K562 (cell line): ENCODE measurements around the gene SLC4A2. TPM values are rescaled to one million over a fixed set of nuclear protein-coding genes. Genes with fewer than 3 reads are reported as not detected.

ENCODE experiments used
- ARHGAP35 ChIP-seq: fragments of 450-650 bp; IDR thresholded peaks from 2 replicates; pipeline ENCODE4 v1.6.1; 2018; ENCODE audit not compliant: partially characterized antibody
- BRF1 ChIP-seq: IDR thresholded peaks from 3 replicates; pipeline ENCODE4 v1.6.1; 2011; ENCODE audit warnings: borderline replicate concordance, mild to moderate bottlenecking; ENCODE audit not compliant: insufficient read length; ENCODE audit errors: extremely low read depth
- CHD4 ChIP-seq: fragments of 200-600 bp; sonication (generic); IDR thresholded peaks from 3 replicates; pipeline ENCODE4 v1.6.1; 2012; ENCODE audit warnings: low read depth, mild to moderate bottlenecking, mixed read lengths, low read length, inconsistent platforms; ENCODE audit not compliant: insufficient read depth, insufficient replicate concordance, poor library complexity, severe bottlenecking
- FIP1L1 ChIP-seq: fragments of 200-400 bp; formaldehyde crosslinking; IDR thresholded peaks from 2 replicates; pipeline ENCODE4 v1.6.1; 2018; ENCODE audit warnings: mild to moderate bottlenecking, low read depth, low read length; ENCODE audit not compliant: poor library complexity, severe bottlenecking
- ILF3 ChIP-seq: fragments of 450-650 bp; IDR thresholded peaks from 2 replicates; pipeline ENCODE4 v1.6.1; 2018; ENCODE audit warnings: antibody characterized with exemption, mild to moderate bottlenecking, moderate library complexity, borderline replicate concordance
- KLF16 ChIP-seq: IDR thresholded peaks from 2 replicates; pipeline ENCODE4 v1.6.1; 2016; ENCODE audit warnings: antibody characterized with exemption
- KLF6 ChIP-seq: fragments of 250-450 bp; sonication (Bioruptor Pico); IDR thresholded peaks from 2 replicates; pipeline ENCODE4 v1.4.0; 2020; ENCODE audit warnings: mild to moderate bottlenecking, moderate library complexity, borderline replicate concordance
- LEF1 ChIP-seq: fragments of 450-650 bp; IDR thresholded peaks from 2 replicates; pipeline ENCODE4 v1.6.1; 2016; ENCODE audit warnings: mild to moderate bottlenecking
- MBD1 ChIP-seq: fragments of 250-450 bp; sonication (Bioruptor Pico); IDR thresholded peaks from 2 replicates; pipeline ENCODE4 v1.8.0; 2022; ENCODE audit warnings: inconsistent platforms
- POLR2AphosphoS5 ChIP-seq: IDR thresholded peaks from 2 replicates; pipeline ENCODE4 v1.6.1; 2011; ENCODE audit warnings: mild to moderate bottlenecking, low read depth, low read length, moderate library complexity; ENCODE audit not compliant: control insufficient read depth, insufficient read depth
- RAD51 ChIP-seq: fragments of 450-650 bp; IDR thresholded peaks from 2 replicates; pipeline ENCODE4 v1.7.1; 2016; ENCODE audit warnings: low read depth, mild to moderate bottlenecking, borderline replicate concordance
- SREBF1 ChIP-seq: fragments of 150-350 bp; IDR thresholded peaks from 2 replicates; pipeline ENCODE4 v1.6.1; 2014; ENCODE audit warnings: antibody characterized with exemption, low read depth, low read length, borderline replicate concordance
- TAF7 ChIP-seq: fragments of 450-650 bp; IDR thresholded peaks from 2 replicates; pipeline ENCODE4 v1.6.1; 2016; ENCODE audit warnings: missing genetic modification characterization, missing compliant biosample characterization
- ZKSCAN8 ChIP-seq: fragments of 200-800 bp; sonication (Bioruptor generic); IDR thresholded peaks from 2 replicates; pipeline ENCODE4 v1.6.1; 2016; ENCODE audit warnings: missing genetic modification characterization, missing compliant biosample characterization
- ZNF511 ChIP-seq: sonication (generic); formaldehyde crosslinking; IDR thresholded peaks from 2 replicates; pipeline ENCODE4 v1.8.0; 2022; ENCODE audit warnings: mild to moderate bottlenecking, missing genetic modification reagents
- ZNF512 ChIP-seq: IDR thresholded peaks from 2 replicates; pipeline ENCODE4 v1.6.1; 2016; ENCODE audit warnings: missing genetic modification characterization, missing compliant biosample characterization
- ZNF77 ChIP-seq: fragments of 250-450 bp; sonication (Bioruptor Pico); IDR thresholded peaks from 2 replicates; pipeline ENCODE4 v1.5.0; 2020
- ZNF778 ChIP-seq: fragments of 450-650 bp; formaldehyde crosslinking; IDR thresholded peaks from 2 replicates; pipeline ENCODE4 v1.4.0; 2020; ENCODE audit warnings: mild to moderate bottlenecking, moderate library complexity
- polyA plus RNA-seq, 8 experiments: library from polyadenylated mRNA; depleted of rRNA in 4 of 8; stranded (reverse) in 5 of 8; unstranded in 3 of 8; fragments of >200 nt; fragmentation: Nextera tagmentation in 2 of 8; fragmentation: Illumina TruSeq in 1 of 8; extraction: Ambion mirVana in 2 of 8; extraction: Trizol in 1 of 8; gene quantifications; 2 replicates each; pipeline versions ENCODE4 v1.2.1 to v1.2.3, GENCODE V29; 2011 to 2014; ENCODE audit warnings: inconsistent platforms in 1 of 8, missing spikeins in 1 of 8
- total RNA-seq, 7 experiments: library from RNA; depleted of rRNA in 6 of 7; stranded (reverse); fragments of >200 nt in 6 of 7; fragmentation: Illumina TruSeq in 2 of 7; extraction: Trizol in 2 of 7; gene quantifications; 2 replicates each; pipeline versions ENCODE4 v1.2.1 to v1.2.3, GENCODE V29; 2011 to 2021; ENCODE audit warnings: low replicate concordance in 1 of 7
- TF ChIP-seq, protein P1 (sequence below): fragments of 250-450 bp; sonication (Bioruptor Pico); IDR thresholded peaks from 2 replicates; pipeline ENCODE4 v1.4.0; 2020; ENCODE audit warnings: mild to moderate bottlenecking, moderate library complexity, borderline replicate concordance
- TF ChIP-seq, protein P2 (sequence below): fragments of 450-650 bp; IDR thresholded peaks from 2 replicates; pipeline ENCODE4 v1.6.1; 2016; ENCODE audit warnings: missing biosample characterization, missing genetic modification characterization

The SLC4A2 gene
- total and polyA plus RNA-seq, 9 of the 15 experiments (the other 6 are each of a cell fraction or from before 2014, with no cell fraction given): 11.4 to 375 (median 130) TPM

GRCh38 chr7:151059367-151060112 is at the start of gene SLC4A2 (continued):
- TF ChIP-seq KLF16 (0 out of 2 replicates have a peak, but pooled peaks have one; percentile 46), ILF3 (no peak), ZNF512 (tag) (no peak), ZNF778 (no peak), SREBF1 (0 out of 2 replicates have a peak, but pooled peaks have one; percentile 10), RAD51 (no peak), LEF1 (no peak), POLR2AphosphoS5 (peak; percentile 73), ARHGAP35 (no peak), BRF1 (no peak), TAF7 (tag) (no peak), MBD1 (CRISPR knock-in tag) (no peak), FIP1L1 (no peak), ZKSCAN8 (CRISPR knock-in tag) (peak; percentile 85), KLF6 (CRISPR knock-in tag) (no peak), ZNF77 (CRISPR knock-in tag) (no peak), CHD4 (no peak), ZNF511 (no peak)
- TF ChIP-seq, protein P1, sequence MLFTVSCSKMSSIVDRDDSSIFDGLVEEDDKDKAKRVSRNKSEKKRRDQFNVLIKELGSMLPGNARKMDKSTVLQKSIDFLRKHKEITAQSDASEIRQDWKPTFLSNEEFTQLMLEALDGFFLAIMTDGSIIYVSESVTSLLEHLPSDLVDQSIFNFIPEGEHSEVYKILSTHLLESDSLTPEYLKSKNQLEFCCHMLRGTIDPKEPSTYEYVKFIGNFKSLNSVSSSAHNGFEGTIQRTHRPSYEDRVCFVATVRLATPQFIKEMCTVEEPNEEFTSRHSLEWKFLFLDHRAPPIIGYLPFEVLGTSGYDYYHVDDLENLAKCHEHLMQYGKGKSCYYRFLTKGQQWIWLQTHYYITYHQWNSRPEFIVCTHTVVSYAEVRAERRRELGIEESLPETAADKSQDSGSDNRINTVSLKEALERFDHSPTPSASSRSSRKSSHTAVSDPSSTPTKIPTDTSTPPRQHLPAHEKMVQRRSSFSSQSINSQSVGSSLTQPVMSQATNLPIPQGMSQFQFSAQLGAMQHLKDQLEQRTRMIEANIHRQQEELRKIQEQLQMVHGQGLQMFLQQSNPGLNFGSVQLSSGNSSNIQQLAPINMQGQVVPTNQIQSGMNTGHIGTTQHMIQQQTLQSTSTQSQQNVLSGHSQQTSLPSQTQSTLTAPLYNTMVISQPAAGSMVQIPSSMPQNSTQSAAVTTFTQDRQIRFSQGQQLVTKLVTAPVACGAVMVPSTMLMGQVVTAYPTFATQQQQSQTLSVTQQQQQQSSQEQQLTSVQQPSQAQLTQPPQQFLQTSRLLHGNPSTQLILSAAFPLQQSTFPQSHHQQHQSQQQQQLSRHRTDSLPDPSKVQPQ (CRISPR knock-in tag): no peak
- TF ChIP-seq, protein P2, sequence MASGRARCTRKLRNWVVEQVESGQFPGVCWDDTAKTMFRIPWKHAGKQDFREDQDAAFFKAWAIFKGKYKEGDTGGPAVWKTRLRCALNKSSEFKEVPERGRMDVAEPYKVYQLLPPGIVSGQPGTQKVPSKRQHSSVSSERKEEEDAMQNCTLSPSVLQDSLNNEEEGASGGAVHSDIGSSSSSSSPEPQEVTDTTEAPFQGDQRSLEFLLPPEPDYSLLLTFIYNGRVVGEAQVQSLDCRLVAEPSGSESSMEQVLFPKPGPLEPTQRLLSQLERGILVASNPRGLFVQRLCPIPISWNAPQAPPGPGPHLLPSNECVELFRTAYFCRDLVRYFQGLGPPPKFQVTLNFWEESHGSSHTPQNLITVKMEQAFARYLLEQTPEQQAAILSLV (tag): no peak
